Measurements from ENCODE around the gene TCF23.

TCF23 gene

DNA sequence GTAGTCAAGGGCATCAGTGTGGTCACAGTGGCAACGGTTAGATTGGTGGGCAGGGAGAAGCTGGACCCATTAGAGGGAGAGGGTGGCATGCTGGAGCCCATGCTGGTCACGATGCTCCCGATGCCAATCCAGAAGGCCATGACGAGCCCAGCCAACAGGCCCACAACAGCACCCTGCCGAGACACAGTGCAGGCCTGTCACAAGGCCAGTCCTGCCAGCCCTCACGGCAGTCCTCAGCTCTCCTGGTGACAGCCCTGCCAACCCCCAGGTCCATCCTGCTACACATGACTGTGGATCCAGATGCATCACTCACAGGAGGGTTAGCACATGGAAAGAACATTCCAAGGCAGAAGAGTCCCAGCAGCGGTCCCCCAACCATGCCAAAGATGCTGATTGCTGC is 52.9 kb downstream of the TCF23 start:
- TF ChIP-seq, protein P1, sequence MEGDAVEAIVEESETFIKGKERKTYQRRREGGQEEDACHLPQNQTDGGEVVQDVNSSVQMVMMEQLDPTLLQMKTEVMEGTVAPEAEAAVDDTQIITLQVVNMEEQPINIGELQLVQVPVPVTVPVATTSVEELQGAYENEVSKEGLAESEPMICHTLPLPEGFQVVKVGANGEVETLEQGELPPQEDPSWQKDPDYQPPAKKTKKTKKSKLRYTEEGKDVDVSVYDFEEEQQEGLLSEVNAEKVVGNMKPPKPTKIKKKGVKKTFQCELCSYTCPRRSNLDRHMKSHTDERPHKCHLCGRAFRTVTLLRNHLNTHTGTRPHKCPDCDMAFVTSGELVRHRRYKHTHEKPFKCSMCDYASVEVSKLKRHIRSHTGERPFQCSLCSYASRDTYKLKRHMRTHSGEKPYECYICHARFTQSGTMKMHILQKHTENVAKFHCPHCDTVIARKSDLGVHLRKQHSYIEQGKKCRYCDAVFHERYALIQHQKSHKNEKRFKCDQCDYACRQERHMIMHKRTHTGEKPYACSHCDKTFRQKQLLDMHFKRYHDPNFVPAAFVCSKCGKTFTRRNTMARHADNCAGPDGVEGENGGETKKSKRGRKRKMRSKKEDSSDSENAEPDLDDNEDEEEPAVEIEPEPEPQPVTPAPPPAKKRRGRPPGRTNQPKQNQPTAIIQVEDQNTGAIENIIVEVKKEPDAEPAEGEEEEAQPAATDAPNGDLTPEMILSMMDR (IDR thresholded peaks at IDR 0.05; ENCODE audit: low read depth, low read length): no peak
- no peak overlapping the region for H3K4me3 ChIP-seq (ENCODE audit: low read depth, low read length)

DNA sequence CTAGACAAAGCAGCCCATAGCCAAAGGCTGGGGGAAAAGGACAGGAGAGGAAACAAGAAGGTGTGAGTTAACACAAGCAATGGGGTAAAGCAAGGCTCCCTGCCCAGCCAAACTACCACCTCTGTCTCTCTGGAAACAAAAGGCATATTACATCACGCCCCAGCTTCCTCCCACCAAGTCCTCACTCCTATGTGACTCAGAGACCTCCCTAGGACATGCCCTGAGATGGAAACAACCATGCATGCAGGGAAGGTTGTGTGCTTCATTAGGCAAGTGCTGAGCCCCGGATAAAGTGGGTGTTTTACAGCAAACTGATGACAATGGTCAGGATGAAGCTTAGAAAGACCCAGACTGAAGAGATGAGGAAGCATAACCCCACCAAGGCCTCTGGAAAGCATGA is 54.0 kb downstream of the TCF23 start:
- no peak overlapping the region for H3K4me3 ChIP-seq (ENCODE audit: low read depth, low read length)
- TF ChIP-seq, protein P1 (IDR thresholded peaks at IDR 0.05; ENCODE audit: low read depth, low read length): no peak

DNA sequence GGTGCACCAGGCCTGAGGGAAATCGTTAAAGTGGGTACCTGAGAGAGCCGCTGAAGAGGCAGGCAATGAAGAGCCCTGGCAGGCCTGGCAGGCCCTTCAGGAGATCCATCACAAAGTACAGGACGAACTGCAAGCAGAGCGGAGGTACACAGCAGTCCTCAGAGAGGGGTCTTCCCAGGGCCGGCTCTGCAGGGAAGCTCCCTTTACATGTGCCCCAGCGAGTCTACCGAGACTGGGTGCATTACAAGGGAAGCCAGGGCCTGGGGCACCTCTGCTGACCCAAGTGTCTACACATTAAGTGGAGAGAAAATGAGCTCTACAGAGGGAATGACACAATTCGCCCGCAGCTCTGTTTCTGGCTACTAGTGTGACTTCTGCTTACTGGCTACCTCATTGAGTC is 54.9 kb downstream of the TCF23 start:
- TF ChIP-seq, protein P1 (IDR thresholded peaks at IDR 0.05; ENCODE audit: low read depth, low read length): no peak
- no peak overlapping the region for H3K4me3 ChIP-seq (ENCODE audit: low read depth, low read length)

DNA sequence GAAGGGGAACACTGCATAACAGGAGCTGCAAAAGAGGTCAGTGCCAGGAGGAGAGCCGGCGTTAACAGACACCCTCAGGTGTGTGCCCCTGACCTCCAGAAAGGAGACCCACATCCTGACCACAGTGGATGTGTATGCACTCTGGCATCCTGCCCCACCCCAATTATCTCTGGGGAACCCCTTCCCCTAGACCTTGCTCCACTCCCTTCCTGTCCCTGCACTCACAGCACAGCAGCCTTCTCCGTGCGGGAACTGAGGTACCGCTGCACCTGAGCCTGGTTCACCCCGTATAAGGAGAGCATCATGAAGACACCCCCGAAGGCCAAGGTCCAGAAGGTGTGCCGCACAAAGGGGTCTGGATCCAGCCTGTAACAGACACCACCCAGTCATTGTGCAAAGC is 55.8 kb downstream of the TCF23 start:
- TF ChIP-seq, protein P1 (IDR thresholded peaks at IDR 0.05; ENCODE audit: low read depth, low read length): no peak
- no peak overlapping the region for H3K4me3 ChIP-seq (ENCODE audit: low read depth, low read length)

DNA sequence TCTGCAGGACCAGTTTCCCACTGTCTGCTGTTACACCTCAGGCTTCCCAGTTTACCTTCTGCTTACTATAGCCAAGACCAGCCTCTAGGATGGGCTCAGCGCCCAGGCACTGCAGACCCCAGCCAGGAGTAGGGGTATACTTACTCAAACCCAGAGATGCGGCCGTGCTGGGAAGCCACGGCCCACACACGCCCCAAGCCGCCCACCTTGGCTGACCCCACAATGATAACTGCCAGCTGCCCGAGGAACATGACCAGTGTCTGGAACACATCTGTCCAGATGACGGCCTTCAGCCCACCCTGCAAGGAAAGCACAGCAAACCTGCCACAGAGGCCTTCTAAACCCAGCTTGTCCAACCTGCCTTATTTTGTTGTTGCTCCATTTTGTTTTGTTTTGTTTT is 56.4 kb downstream of the TCF23 start:
- TF ChIP-seq, protein P1 (IDR thresholded peaks at IDR 0.05; ENCODE audit: low read depth, low read length): no peak
- H3K4me3 ChIP-seq (ENCODE audit: low read depth, low read length): no peak overlapping the region

DNA sequence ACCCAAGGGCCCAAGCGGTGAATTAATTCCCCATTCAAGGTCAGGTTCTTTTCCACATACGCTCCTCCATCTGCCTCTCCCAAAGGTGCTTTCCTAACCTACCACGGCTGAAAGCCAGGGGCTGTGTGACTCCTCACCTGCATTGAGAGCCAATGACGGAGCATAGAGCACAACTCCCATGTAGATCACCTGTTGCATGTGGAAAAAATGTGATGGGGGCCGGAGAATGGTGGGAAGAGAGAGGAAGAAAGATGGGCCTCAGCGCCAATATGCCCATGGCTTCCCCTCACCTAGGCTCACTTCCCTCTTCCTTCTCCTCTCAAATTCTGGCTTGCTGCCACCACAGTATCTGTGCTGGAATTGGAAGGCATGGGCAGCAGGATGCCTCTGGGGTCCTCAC is 57.5 kb downstream of the TCF23 start:
- H3K4me3 ChIP-seq (ENCODE audit: low read depth, low read length): no peak overlapping the region
- TF ChIP-seq, protein P1 (IDR thresholded peaks at IDR 0.05; ENCODE audit: low read depth, low read length): no peak

All from WI38 (cell line).